Frontal cortex (tissue), 4 donors: ENCODE results near the gene AGL. TPM values are rescaled to one million over a fixed set of nuclear protein-coding genes. Genes with fewer than 3 reads are reported as not detected.
"Not testable (repeated sequence)": the region's sequence is repeated elsewhere in the genome, so short reads cannot be mapped to it uniquely, and the experiment has no call there.

Experiments used
- DNase-seq, 2 donors: peaks; one replicate each; pipeline ENCODE4 v3.0.0; 2012; ENCODE audit warnings: low spot score in 2 of 2
- FAIRE-seq: peaks from 2 replicates; lab custom pipeline; 2012; peaks lifted over from hg19 to GRCh38; lab: Jason Lieb, UNC
- small RNA-seq: library from RNA; depleted of rRNA; stranded (forward); fragments of <200 nt; gene quantifications from one replicate; pipeline ENCODE3, GENCODE V24; 2014
- total RNA-seq: library from RNA; depleted of rRNA; stranded (reverse); fragments of >200 nt; gene quantifications from one replicate; pipeline ENCODE4 v1.2.3, GENCODE V29; 2014
- donor health status: control.
- donor health status: control.
- donor health status: control.

AGL gene
- total RNA-seq, 1 donor from 2014 or later, result 36.3 TPM

DNA sequence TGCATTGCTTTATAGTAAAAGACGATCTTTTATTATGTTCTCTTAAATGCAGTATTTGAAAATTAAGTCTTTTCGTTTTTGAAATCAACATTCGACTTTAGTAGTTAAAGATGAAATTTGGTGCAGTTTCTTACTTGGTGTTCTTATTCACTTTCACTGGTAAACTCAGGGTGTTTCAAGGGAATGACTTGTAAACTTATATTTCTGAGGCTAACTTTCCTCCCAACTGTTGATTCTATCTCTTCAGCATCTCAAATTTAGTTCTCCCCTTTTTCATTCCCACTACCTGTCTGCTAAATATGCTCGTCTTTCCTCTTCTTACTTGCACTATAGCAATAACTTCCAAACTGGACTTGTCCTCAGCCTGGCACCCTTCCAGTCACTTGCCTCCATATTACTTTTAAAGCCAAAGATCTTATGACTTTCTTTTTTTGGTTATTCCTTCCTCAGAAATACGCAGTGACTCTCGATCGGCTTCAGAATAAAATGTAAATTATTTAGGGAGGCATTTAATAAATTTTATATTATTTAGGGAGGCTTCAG lies 120.6 kb downstream of the AGL start:
- FAIRE-seq (no peak), DNase-seq (peak in 1 of 2 donors; percentile 10)

DNA sequence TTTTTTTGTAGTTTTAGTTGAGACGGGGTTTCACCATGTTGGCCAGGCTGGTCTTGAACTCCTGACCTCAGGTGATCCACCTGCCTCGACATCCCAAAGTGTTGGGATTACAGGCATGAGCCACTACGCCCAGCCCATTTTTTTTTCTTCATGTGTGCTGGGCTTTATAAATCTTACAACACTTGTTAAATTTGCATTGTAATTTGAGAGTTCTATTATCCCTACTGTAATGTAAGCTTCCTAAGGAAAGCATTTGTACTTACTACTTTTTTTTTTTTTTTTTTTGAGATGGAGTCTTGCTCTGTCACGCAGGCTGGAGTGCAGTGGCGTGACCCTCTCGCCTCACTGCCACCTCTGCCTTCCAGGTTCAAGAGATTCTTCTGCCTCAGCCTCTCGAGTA lies 121.9 kb downstream of the AGL start:
- FAIRE-seq, DNase-seq: not testable (repeated sequence)

Small RNA genes within 50 kb of the gene (small RNA-seq; reads per million reads assigned to genes)
- gene AC096949.1, result not detected

Other genes starting within 250 kb of the AGL start
- gene PALMD, start 204.2 kb upstream of the AGL start, total RNA-seq, result 40.8 TPM
- 2.4 TPM for gene FRRS1, start 83.7 kb upstream of the AGL start, total RNA-seq
- gene SLC35A3, start 119.6 kb downstream of the AGL start, total RNA-seq, result 31.8 TPM